GM12892 (cell line): ENCODE measurements around the gene RADIL.

ENCODE experiments used
- POLR2A ChIP-seq: IDR thresholded peaks from 2 replicates; pipeline ENCODE4 v1.6.1; 2011; ENCODE audit warnings: low read depth, low read length, control low read depth
- POLR2AphosphoS5 ChIP-seq: IDR thresholded peaks from 2 replicates; pipeline ENCODE4 v1.6.1; 2011; ENCODE audit warnings: low read depth, low read length, control low read depth
- TAF1 ChIP-seq: IDR thresholded peaks from 2 replicates; pipeline ENCODE4 v1.6.1; 2011; ENCODE audit warnings: low read depth, mild to moderate bottlenecking, control low read depth, low read length, borderline replicate concordance

DNA sequence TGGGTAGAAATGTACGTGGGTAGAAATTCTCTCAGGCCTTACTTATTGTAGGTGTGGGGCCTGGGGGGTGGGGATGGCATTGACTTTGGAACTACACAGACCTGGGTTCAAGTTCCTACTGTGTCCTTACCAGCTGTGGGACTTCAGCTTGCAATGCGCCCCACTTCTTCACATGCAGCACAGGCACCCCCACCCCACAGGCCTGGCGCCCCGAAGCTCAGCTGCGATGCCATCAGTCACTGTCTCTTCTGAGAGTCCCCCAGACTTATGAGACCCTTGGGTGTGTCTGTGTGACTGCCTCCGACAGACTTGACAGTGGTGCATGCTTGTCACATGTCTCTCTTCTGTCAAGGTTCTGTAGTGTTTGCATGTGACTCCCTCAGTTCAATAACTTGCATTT is 111.2 kb downstream of the RADIL start:
- TF ChIP-seq POLR2A: no peak
- no peak for TF ChIP-seq POLR2AphosphoS5
- no peak for TF ChIP-seq TAF1
